AG04449 (cell line): ENCODE data around the gene POLR2E.
A peak's percentile ranks its signal among the peaks of the same experiment; 100 is the strongest.

Source experiments
- CTCF ChIA-PET: fragments of 350-600 bp; formaldehyde crosslinking; extraction: SDS; loops from one replicate; lab custom pipeline; 2021; ENCODE audit warnings: antibody characterized with exemption; lab: Yijun Ruan, JAX
- POLR2A ChIA-PET: fragments of 400-600, 350-600 bp; formaldehyde crosslinking; extraction: SDS; loops from one replicate; lab custom pipeline; 2020; ENCODE audit warnings: antibody characterized with exemption, inconsistent platforms; lab: Yijun Ruan, JAX
- DNase-seq: peaks from one replicate; pipeline ENCODE4 v3.0.0-alpha.2; 2010; ENCODE audit warnings: low read depth, low spot score
- H3K4me3 ChIP-seq: 2 replicates; pipeline ENCODE4 v1.5.1; 2011; ENCODE audit warnings: low read depth, mild to moderate bottlenecking, control low read depth, low read length
- CTCF ChIP-seq: IDR thresholded peaks from one replicate; pipeline ENCODE4 v1.5.1; 2011; ENCODE audit warnings: mild to moderate bottlenecking, moderate library complexity, low read length, control low read depth, inconsistent platforms; ENCODE audit not compliant: insufficient read depth; ENCODE audit errors: missing control alignments

POLR2E gene

GRCh38 chr19:1108291-1109031, 13.3 kb upstream of the POLR2E start:
- ChIA-PET CTCF (interaction anchor here (2.4 kb wide), 1 partner anchor 86 kb away, joined by 10 read pairs; no protein-coding TSS in a partner anchor), POLR2A (no interaction called here)
- no peak for DNase-seq
- no peak overlapping the region for H3K4me3 ChIP-seq
- TF ChIP-seq CTCF = no peak

GRCh38 chr19:1107661-1108261, 12.6 kb upstream of the POLR2E start:
- no peak for TF ChIP-seq CTCF
- DNase-seq = no peak
- POLR2A ChIA-PET = no interaction called here
- CTCF ChIA-PET = interaction anchor here (2.4 kb wide), 1 partner anchor 87 kb away, joined by 10 read pairs; no protein-coding TSS in a partner anchor
- H3K4me3 ChIP-seq = no peak overlapping the region

GRCh38 chr19:1106841-1107660, 11.9 kb upstream of the POLR2E start:
- TF ChIP-seq CTCF = no peak
- H3K4me3 ChIP-seq = no peak overlapping the region
- ChIA-PET POLR2A (interaction anchor here (0.8 kb wide), 1 partner anchor 22 kb away, joined by 3 read pairs; no protein-coding TSS in a partner anchor), CTCF (interaction anchor here (1.3 to 2.4 kb wide), 2 partner anchors 87 to 133 kb away, joined by 4 to 10 read pairs; no protein-coding TSS in a partner anchor)
- DNase-seq = no peak

- TF ChIP-seq CTCF = no peak
Measured at GRCh38 chr19:1105873-1106840, 11.0 kb upstream of the POLR2E start.

GRCh38 chr19:1105008-1105872, 10.1 kb upstream of the POLR2E start:
- peak overlapping the region; percentile 78 for H3K4me3 ChIP-seq
- ChIA-PET CTCF (interaction anchor here (0.9 to 4.4 kb wide), 6 partner anchors 8 to 135 kb away, joined by 3 to 30 read pairs (median 4); no protein-coding TSS in a partner anchor), POLR2A (interaction anchor here (0.7 to 3.4 kb wide), 5 partner anchors 8 to 78 kb away, joined by 3 to 41 read pairs (median 3); partner anchors contain the start of genes ABCA7 and CNN2)
- no peak for TF ChIP-seq CTCF
- no peak for DNase-seq

More at GRCh38 chr19:1105873-1106840, 11.0 kb upstream of the POLR2E start:
- POLR2A ChIA-PET = interaction anchor here (0.8 kb wide), 1 partner anchor 21 kb away, joined by 3 read pairs; no protein-coding TSS in a partner anchor
- CTCF ChIA-PET = interaction anchor here (0.9 to 1.3 kb wide), 3 partner anchors 88 to 134 kb away, joined by 3 to 4 read pairs (median 4); no protein-coding TSS in a partner anchor
- DNase-seq = no peak
- H3K4me3 ChIP-seq = peak overlapping the region; percentile 78
